HCT116 (cell line): ENCODE data around the gene HCLS1. TPM values are rescaled to one million over a fixed set of nuclear protein-coding genes. Genes with fewer than 3 reads are reported as not detected.

Source experiments
- ATAC-seq: fragments of 200-7000 bp; cut with Tn5 transposase; 2 replicates; pipeline ENCODE4 v1.9.1; 2020; ENCODE audit warnings: mild to moderate bottlenecking, moderate library complexity
- BruUV-seq: library from RNA; stranded (reverse); fragments of 400-500 nt; replicated peaks from 2 replicates; lab custom pipeline; 2021; lab: Mats Ljungman, UMichigan
- CTCF ChIA-PET: fragments of 300-600 bp; sonication (Branson Sonifier 250); formaldehyde crosslinking; loops from one replicate; lab custom pipeline; 2021; ENCODE audit warnings: antibody characterized with exemption; lab: Charles Lee
- POLR2A ChIA-PET: fragments of 300-600, 350-600 bp; sonication (Branson Sonifier 250); formaldehyde crosslinking; loops from one replicate; lab custom pipeline; 2021; ENCODE audit warnings: antibody characterized with exemption; lab: Charles Lee
- RAD21 ChIA-PET, 2 experiments: fragments of 300-600 bp; sonication (Branson Sonifier 250); formaldehyde crosslinking; loops; one replicate each; lab custom pipeline; 2023; ENCODE audit warnings: low total read pairs in 2 of 2; ENCODE audit not compliant: uncharacterized antibody in 2 of 2, unreplicated experiment in 2 of 2, low non-redundant PET in 1 of 2; lab: Charles Lee
- DNase-seq: peaks from one replicate; pipeline ENCODE4 v3.0.0-alpha.2; 2010; ENCODE audit warnings: low read depth, low spot score
- H2AFZ ChIP-seq: fragments of 200-600 bp; shearing (Covaris generic), sonication (generic); 2 replicates; pipeline ENCODE4 v1.6.1; 2017; ENCODE audit warnings: low read depth, mixed run types, mixed read lengths, antibody characterized with exemption, low read length; ENCODE audit not compliant: poor library complexity, severe bottlenecking
- H3K27ac ChIP-seq: 2 replicates; pipeline ENCODE4 v1.5.1; 2012; ENCODE audit warnings: low read depth, low read length
- H3K27me3 ChIP-seq: fragments of 200-600 bp; sonication (generic); 2 replicates; pipeline ENCODE4 v1.6.1; 2016; ENCODE audit warnings: mixed run types, low read length, mixed read lengths; ENCODE audit not compliant: insufficient read depth
- H3K36me3 ChIP-seq, 2 experiments: fragments of 200-500 bp in 1 of 2; fragments of 200-600 bp in 1 of 2; sonication (Bioruptor generic) in 1 of 2; sonication (generic) in 1 of 2; 2 replicates each; pipeline versions ENCODE4 v1.5.1 to v1.6.1; 2014 to 2016; ENCODE audit warnings: low read length in 2 of 2, inconsistent platforms in 1 of 2, mixed read lengths in 1 of 2, mixed run types in 1 of 2; ENCODE audit not compliant: insufficient read depth in 2 of 2, control insufficient read depth in 1 of 2
- H3K4me1 ChIP-seq, 2 experiments: fragments of 200-600 bp in 1 of 2; sonication (generic) in 1 of 2; 2 replicates each; pipeline versions ENCODE4 v1.5.1 to v1.6.1; 2012 to 2017; ENCODE audit warnings: low read length in 2 of 2, inconsistent platforms in 1 of 2, mild to moderate bottlenecking in 1 of 2, mixed read lengths in 1 of 2, mixed run types in 1 of 2, moderate library complexity in 1 of 2; ENCODE audit not compliant: insufficient read depth in 2 of 2, control insufficient read depth in 1 of 2
- H3K4me2 ChIP-seq: fragments of 200-600 bp; sonication (generic); 2 replicates; pipeline ENCODE4 v1.6.1; 2017; ENCODE audit warnings: mixed run types, low read length, mixed read lengths
- H3K4me3 ChIP-seq, 2 experiments: fragments of 200-600 bp in 1 of 2; sonication (generic) in 1 of 2; replicated peaks in 1 of 2; 2 replicates each; pipeline ENCODE4 v1.5.1; 2011 to 2016; ENCODE audit warnings: low read length in 2 of 2, control low read depth in 1 of 2, low read depth in 1 of 2, mild to moderate bottlenecking in 1 of 2, mixed read lengths in 1 of 2, mixed run types in 1 of 2
- H3K79me2 ChIP-seq: fragments of 200-600 bp; sonication (generic); 2 replicates; pipeline ENCODE4 v1.6.1; 2017; ENCODE audit warnings: mild to moderate bottlenecking, mixed run types, low read length, moderate library complexity, mixed read lengths; ENCODE audit not compliant: insufficient read depth
- H3K9ac ChIP-seq: fragments of 200-600 bp; sonication (generic); 2 replicates; pipeline ENCODE4 v1.6.1; 2016; ENCODE audit warnings: low read length, mixed read lengths
- H3K9me2 ChIP-seq: fragments of 200-600 bp; sonication (generic), shearing (Covaris generic); 2 replicates; pipeline ENCODE4 v1.6.1; 2017; ENCODE audit warnings: mixed run types, mild to moderate bottlenecking, moderate library complexity; ENCODE audit not compliant: insufficient read depth
- H3K9me3 ChIP-seq, 2 experiments: fragments of 200-500 bp in 1 of 2; fragments of 200-600 bp in 1 of 2; sonication (Bioruptor generic) in 1 of 2; sonication (generic) in 1 of 2; 2 replicates each; pipeline ENCODE4 v1.6.1; 2014 to 2017; ENCODE audit warnings: low read length in 2 of 2, mixed read lengths in 2 of 2, inconsistent platforms in 1 of 2, low read depth in 1 of 2, mild to moderate bottlenecking in 1 of 2, mixed run types in 1 of 2, moderate library complexity in 1 of 2; ENCODE audit not compliant: control insufficient read depth in 1 of 2, insufficient read depth in 1 of 2
- H4K20me1 ChIP-seq: fragments of 200-600 bp; sonication (generic), shearing (Covaris generic); 2 replicates; pipeline ENCODE4 v1.6.1; 2017; ENCODE audit warnings: mixed run types, mild to moderate bottlenecking, moderate library complexity; ENCODE audit not compliant: insufficient read depth
- ELF1 ChIP-seq: IDR thresholded peaks from 2 replicates; pipeline ENCODE4 v1.6.1; 2012; ENCODE audit warnings: low read depth, borderline replicate concordance
- EZH2 ChIP-seq: fragments of 200-600 bp; sonication (generic); IDR thresholded peaks from 2 replicates; pipeline ENCODE4 v1.6.1; 2017; ENCODE audit warnings: antibody characterized with exemption, mixed run types
- FOSL1 ChIP-seq: IDR thresholded peaks from 2 replicates; pipeline ENCODE4 v1.6.1; 2012; ENCODE audit warnings: low read depth
- JUND ChIP-seq: IDR thresholded peaks from 2 replicates; pipeline ENCODE4 v1.6.1; 2012
- POLR2A ChIP-seq: IDR thresholded peaks from 2 replicates; pipeline ENCODE4 v1.7.0; 2011; ENCODE audit warnings: borderline replicate concordance; ENCODE audit not compliant: insufficient read depth, insufficient read length; ENCODE audit errors: extremely low read depth
- SRF ChIP-seq: IDR thresholded peaks from 2 replicates; pipeline ENCODE4 v1.6.1; 2012; ENCODE audit warnings: low read depth
- TCF7L2 ChIP-seq: IDR thresholded peaks from 2 replicates; pipeline ENCODE4 v1.7.0; 2011; ENCODE audit warnings: borderline replicate concordance, inconsistent platforms; ENCODE audit not compliant: insufficient read depth, insufficient read length; ENCODE audit errors: extremely low read depth
- YY1 ChIP-seq: IDR thresholded peaks from 2 replicates; pipeline ENCODE4 v1.6.1; 2011; ENCODE audit warnings: low read length, low read depth, moderate library complexity, mild to moderate bottlenecking; ENCODE audit not compliant: insufficient replicate concordance; ENCODE audit errors: extremely low read depth
- ZFX ChIP-seq: fragments of 450-650 bp; IDR thresholded peaks from 2 replicates; pipeline ENCODE4 v1.6.1; 2017
- intact Hi-C: fragments of 100-400 bp; cut with micrococcal nuclease; formaldehyde crosslinking; loops from 2 replicates; pipeline ENCODE4 v1.10.0; 2022
- total RNA-seq: library from RNA; stranded (reverse); gene quantifications from one replicate; pipeline ENCODE4 v1.2.1, GENCODE V29; 2021; ENCODE audit not compliant: unreplicated experiment
- TF ChIP-seq, protein P1 (sequence below), 3 experiments: fragments of 200-600 bp in 1 of 3; sonication (generic) in 1 of 3; IDR thresholded peaks in 2 of 3; conservative IDR thresholded peaks in 1 of 3; 2 replicates each; pipeline ENCODE4 v1.5.1; 2012 to 2017; ENCODE audit warnings: low read depth in 2 of 3, low read length in 2 of 3, antibody characterized with exemption in 1 of 3, borderline replicate concordance in 1 of 3, control low read depth in 1 of 3, mild to moderate bottlenecking in 1 of 3, mixed read lengths in 1 of 3, mixed run types in 1 of 3, moderate library complexity in 1 of 3; ENCODE audit not compliant: insufficient read depth in 1 of 3
- TF ChIP-seq, protein P2 (sequence below): IDR thresholded peaks from 2 replicates; pipeline ENCODE4 v1.6.1; 2012; ENCODE audit warnings: low read depth
- TF ChIP-seq, protein P3 (sequence below): IDR thresholded peaks from 2 replicates; pipeline ENCODE4 v1.6.1; 2012
- TF ChIP-seq, protein P4 (sequence below): IDR thresholded peaks from 2 replicates; pipeline ENCODE4 v1.6.1; 2012

Gene HCLS1
- total RNA-seq, 1 experiment from 2014 or later = 1.6 TPM

DNA sequence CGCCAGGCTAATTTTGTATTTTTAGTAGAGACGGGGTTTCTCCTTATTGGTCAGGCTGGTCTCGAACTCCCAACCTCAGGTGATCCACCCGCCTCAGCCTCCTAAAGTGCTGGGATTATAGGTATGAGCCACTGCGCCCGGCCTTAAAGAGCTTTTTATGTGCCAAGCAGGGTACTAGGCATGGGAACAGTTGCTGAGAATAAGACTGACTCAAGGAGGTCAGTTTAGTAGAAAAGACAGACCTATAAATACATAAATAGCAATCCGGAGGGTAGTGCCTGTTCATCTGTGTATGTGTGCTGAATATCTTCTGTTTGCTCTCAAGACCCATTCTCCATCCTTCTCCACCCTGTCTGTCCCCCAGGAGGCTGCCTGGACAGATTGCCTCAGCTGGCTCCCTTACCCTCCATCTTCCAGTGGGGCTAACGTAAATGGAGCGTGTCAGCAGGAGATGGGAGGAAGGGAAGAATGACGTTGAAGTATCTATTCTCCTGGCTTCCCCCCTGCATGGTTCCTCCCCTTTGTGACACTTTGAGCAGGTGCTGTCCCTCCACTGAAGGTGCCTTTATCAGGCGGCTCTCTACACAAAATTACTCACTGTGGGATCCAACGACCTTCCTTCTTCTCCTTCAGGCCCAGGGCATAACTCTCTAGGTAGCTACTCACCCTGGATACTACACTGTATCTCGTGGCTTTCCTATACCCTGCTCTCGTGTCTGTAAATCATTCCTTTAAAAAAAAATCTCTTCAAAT is 36.4 kb downstream of the HCLS1 start:
- ChIA-PET RAD21 (interaction anchor here in 1 of 2 experiments (0.7 kb wide), 1 partner anchor 14 kb away, joined by 3 read pairs; no protein-coding TSS in a partner anchor), CTCF (no interaction called here), POLR2A (no interaction called here)
- Histone ChIP-seq H3K27me3 (no peaks in the 10 kb centered on the region; the same call in 1 of the 2 replicates), H3K36me3 (no peaks in the 10 kb centered on the region), H3K9ac (no peak overlapping the region), H2AFZ (no peak overlapping the region), H4K20me1 (no peaks in the 10 kb centered on the region), H3K4me2 (no peak overlapping the region), H3K27ac (no peak overlapping the region), H3K9me3 (no peaks in the 10 kb centered on the region), H3K4me3 (no peak overlapping the region), H3K9me2 (no peaks in the 10 kb centered on the region), H3K4me1 (no peaks in the 10 kb centered on the region), H3K79me2 (no peaks in the 10 kb centered on the region)
- intact Hi-C loops = no loop called here
- BruUV-seq = no TSS peak
- no peak for DNase-seq
- TF ChIP-seq JUND (no peak), ELF1 (no peak), ZFX (no peak), POLR2A (no peak), TCF7L2 (no peak), SRF (no peak), YY1 (no peak), FOSL1 (no peak), EZH2 (no peak)
- TF ChIP-seq, protein P1, sequence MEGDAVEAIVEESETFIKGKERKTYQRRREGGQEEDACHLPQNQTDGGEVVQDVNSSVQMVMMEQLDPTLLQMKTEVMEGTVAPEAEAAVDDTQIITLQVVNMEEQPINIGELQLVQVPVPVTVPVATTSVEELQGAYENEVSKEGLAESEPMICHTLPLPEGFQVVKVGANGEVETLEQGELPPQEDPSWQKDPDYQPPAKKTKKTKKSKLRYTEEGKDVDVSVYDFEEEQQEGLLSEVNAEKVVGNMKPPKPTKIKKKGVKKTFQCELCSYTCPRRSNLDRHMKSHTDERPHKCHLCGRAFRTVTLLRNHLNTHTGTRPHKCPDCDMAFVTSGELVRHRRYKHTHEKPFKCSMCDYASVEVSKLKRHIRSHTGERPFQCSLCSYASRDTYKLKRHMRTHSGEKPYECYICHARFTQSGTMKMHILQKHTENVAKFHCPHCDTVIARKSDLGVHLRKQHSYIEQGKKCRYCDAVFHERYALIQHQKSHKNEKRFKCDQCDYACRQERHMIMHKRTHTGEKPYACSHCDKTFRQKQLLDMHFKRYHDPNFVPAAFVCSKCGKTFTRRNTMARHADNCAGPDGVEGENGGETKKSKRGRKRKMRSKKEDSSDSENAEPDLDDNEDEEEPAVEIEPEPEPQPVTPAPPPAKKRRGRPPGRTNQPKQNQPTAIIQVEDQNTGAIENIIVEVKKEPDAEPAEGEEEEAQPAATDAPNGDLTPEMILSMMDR (IDR thresholded peaks at IDR 0.05 in 2 of 3, conservative IDR thresholded peaks at IDR 0.05 in 1 of 3; ENCODE audit: borderline replicate concordance in 1 of 3, insufficient read depth in 1 of 3, low read depth in 2 of 3, low read length in 2 of 3) = no peak
- TF ChIP-seq, protein P2, sequence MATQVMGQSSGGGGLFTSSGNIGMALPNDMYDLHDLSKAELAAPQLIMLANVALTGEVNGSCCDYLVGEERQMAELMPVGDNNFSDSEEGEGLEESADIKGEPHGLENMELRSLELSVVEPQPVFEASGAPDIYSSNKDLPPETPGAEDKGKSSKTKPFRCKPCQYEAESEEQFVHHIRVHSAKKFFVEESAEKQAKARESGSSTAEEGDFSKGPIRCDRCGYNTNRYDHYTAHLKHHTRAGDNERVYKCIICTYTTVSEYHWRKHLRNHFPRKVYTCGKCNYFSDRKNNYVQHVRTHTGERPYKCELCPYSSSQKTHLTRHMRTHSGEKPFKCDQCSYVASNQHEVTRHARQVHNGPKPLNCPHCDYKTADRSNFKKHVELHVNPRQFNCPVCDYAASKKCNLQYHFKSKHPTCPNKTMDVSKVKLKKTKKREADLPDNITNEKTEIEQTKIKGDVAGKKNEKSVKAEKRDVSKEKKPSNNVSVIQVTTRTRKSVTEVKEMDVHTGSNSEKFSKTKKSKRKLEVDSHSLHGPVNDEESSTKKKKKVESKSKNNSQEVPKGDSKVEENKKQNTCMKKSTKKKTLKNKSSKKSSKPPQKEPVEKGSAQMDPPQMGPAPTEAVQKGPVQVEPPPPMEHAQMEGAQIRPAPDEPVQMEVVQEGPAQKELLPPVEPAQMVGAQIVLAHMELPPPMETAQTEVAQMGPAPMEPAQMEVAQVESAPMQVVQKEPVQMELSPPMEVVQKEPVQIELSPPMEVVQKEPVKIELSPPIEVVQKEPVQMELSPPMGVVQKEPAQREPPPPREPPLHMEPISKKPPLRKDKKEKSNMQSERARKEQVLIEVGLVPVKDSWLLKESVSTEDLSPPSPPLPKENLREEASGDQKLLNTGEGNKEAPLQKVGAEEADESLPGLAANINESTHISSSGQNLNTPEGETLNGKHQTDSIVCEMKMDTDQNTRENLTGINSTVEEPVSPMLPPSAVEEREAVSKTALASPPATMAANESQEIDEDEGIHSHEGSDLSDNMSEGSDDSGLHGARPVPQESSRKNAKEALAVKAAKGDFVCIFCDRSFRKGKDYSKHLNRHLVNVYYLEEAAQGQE = no peak
- TF ChIP-seq, protein P3, sequence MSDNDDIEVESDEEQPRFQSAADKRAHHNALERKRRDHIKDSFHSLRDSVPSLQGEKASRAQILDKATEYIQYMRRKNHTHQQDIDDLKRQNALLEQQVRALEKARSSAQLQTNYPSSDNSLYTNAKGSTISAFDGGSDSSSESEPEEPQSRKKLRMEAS = no peak
- TF ChIP-seq, protein P4, sequence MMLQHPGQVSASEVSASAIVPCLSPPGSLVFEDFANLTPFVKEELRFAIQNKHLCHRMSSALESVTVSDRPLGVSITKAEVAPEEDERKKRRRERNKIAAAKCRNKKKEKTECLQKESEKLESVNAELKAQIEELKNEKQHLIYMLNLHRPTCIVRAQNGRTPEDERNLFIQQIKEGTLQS = no peak
- no peak for ATAC-seq
